Keratinocyte (primary cell): Measurements from ENCODE around the gene EVL. TPM values are rescaled to one million over a fixed set of nuclear protein-coding genes. Genes with fewer than 3 reads are reported as not detected.

Source experiments
- DNase-seq: peaks from one replicate; pipeline ENCODE4 v3.0.0-alpha.2; 2011; ENCODE audit warnings: low read depth, missing footprints, low spot score
- FAIRE-seq: peaks from 2 replicates; lab custom pipeline; 2011; peaks lifted over from hg19 to GRCh38; lab: Jason Lieb, UNC
- H2AFZ ChIP-seq: 2 replicates; pipeline ENCODE4 v1.6.0; 2012; ENCODE audit warnings: low read length, control low read depth, inconsistent platforms; ENCODE audit not compliant: control insufficient read depth
- H3K27ac ChIP-seq: 2 replicates; pipeline ENCODE4 v1.5.1; 2011; ENCODE audit warnings: low read length; ENCODE audit not compliant: control insufficient read depth, insufficient read depth
- H3K27me3 ChIP-seq: 3 replicates; pipeline ENCODE4 v1.6.0; 2011; ENCODE audit warnings: low read length; ENCODE audit not compliant: control insufficient read depth, insufficient read depth; ENCODE audit errors: extremely low read depth
- H3K36me3 ChIP-seq, 2 experiments: 2 replicates in 1 of 2; 3 replicates in 1 of 2; pipeline ENCODE4 v1.5.1; 2011; ENCODE audit warnings: low read length in 2 of 2, mild to moderate bottlenecking in 1 of 2; ENCODE audit not compliant: control insufficient read depth in 2 of 2, insufficient read depth in 2 of 2; ENCODE audit errors: extremely low read depth in 1 of 2
- H3K4me1 ChIP-seq: 3 replicates; pipeline ENCODE4 v1.5.1; 2011; ENCODE audit warnings: low read length; ENCODE audit not compliant: control insufficient read depth, insufficient read depth; ENCODE audit errors: extremely low read depth
- H3K4me2 ChIP-seq: 3 replicates; pipeline ENCODE4 v1.6.0; 2011; ENCODE audit warnings: low read depth, low read length; ENCODE audit not compliant: control insufficient read depth, insufficient read depth; ENCODE audit errors: extremely low read depth
- H3K4me3 ChIP-seq, 3 experiments: fragments of 200-600 bp in 1 of 3; sonication (generic) in 1 of 3; 2 replicates in 2 of 3; 3 replicates in 1 of 3; pipeline ENCODE4 v1.5.1; 2011 to 2016; ENCODE audit warnings: low read length in 3 of 3, mild to moderate bottlenecking in 3 of 3, control low read depth in 2 of 3, inconsistent platforms in 1 of 3, low read depth in 1 of 3, mixed read lengths in 1 of 3, mixed run types in 1 of 3, moderate library complexity in 1 of 3; ENCODE audit not compliant: control insufficient read depth in 2 of 3, insufficient read depth in 2 of 3; ENCODE audit errors: extremely low read depth in 1 of 3
- H3K79me2 ChIP-seq: 2 replicates; pipeline ENCODE4 v1.6.0; 2012; ENCODE audit warnings: low read length; ENCODE audit not compliant: control insufficient read depth, insufficient read depth
- H3K9ac ChIP-seq: 3 replicates; pipeline ENCODE4 v1.6.0; 2011; ENCODE audit warnings: low read length; ENCODE audit not compliant: control insufficient read depth, insufficient read depth; ENCODE audit errors: extremely low read depth
- H3K9me1 ChIP-seq: 3 replicates; pipeline ENCODE4 v1.6.0; 2011; ENCODE audit warnings: low read length; ENCODE audit not compliant: control insufficient read depth, insufficient read depth; ENCODE audit errors: extremely low read depth
- H3K9me3 ChIP-seq: 2 replicates; pipeline ENCODE4 v1.5.1; 2012; ENCODE audit warnings: low read depth, low read length; ENCODE audit not compliant: control insufficient read depth
- H4K20me1 ChIP-seq: 3 replicates; pipeline ENCODE4 v1.6.0; 2011; ENCODE audit warnings: low read length; ENCODE audit not compliant: control insufficient read depth, insufficient read depth; ENCODE audit errors: extremely low read depth
- CTCF ChIP-seq, 3 experiments: IDR thresholded peaks in 1 of 3; conservative IDR thresholded peaks in 1 of 3; optimal IDR thresholded peaks in 1 of 3; 2 replicates in 2 of 3; 3 replicates in 1 of 3; pipeline versions ENCODE3 to v1.5.1; 2011; ENCODE audit warnings: low read length in 3 of 3, mild to moderate bottlenecking in 3 of 3, moderate library complexity in 2 of 3, control low read depth in 1 of 3, inconsistent platforms in 1 of 3; ENCODE audit not compliant: insufficient read depth in 2 of 3; ENCODE audit errors: extremely low read depth in 1 of 3
- EZH2 ChIP-seq: IDR thresholded peaks from one replicate; pipeline ENCODE4 v1.6.1; 2012; ENCODE audit warnings: inconsistent platforms, mild to moderate bottlenecking, low read length, moderate library complexity
- dilution Hi-C: fragments of 300-500 bp; cut with MboI; formaldehyde crosslinking; loops from one replicate; pipeline ENCODE4 v1.7.0; 2020; ENCODE audit warnings: low sequenced_read_pairs; ENCODE audit not compliant: extremely low pct_ligation_motif_present
- polyA plus RNA-seq, 5 experiments: library from polyadenylated mRNA; depleted of rRNA in 3 of 5; stranded (reverse) in 3 of 5; stranded (forward) in 1 of 5; unstranded in 1 of 5; fragments of >200 nt; gene quantifications; 1 replicate in 1 of 5; 2 replicates in 3 of 5; 3 replicates in 1 of 5; pipeline versions ENCODE4 v1.2.1 to v1.2.3, GENCODE V29; 2011 to 2012; ENCODE audit warnings: missing spikeins in 2 of 5, low read depth in 1 of 5, low replicate concordance in 1 of 5

The EVL gene
- polyA plus RNA-seq, 1 donor (not counting 4 experiments of a cell fraction or from before 2014, with no cell fraction given), result 12.0 TPM

GRCh38 chr14:100168506-100168905 lies 103.3 kb downstream of the EVL start:
- dilution Hi-C loops, result no loop called here
- TF ChIP-seq CTCF (optimal IDR thresholded peaks at IDR 0.05 in 1 of 3, IDR thresholded peaks at IDR 0.05 in 1 of 3, conservative IDR thresholded peaks at IDR 0.05 in 1 of 3; ENCODE audit: extremely low read depth in 1 of 3, insufficient read depth in 2 of 3, low read length in 3 of 3), result no peak
- no peaks in the 10 kb centered on the region for H3K9me3 ChIP-seq
- peaks cover 17% of the 10 kb centered on the region for H3K27me3 ChIP-seq
- no peaks in the 10 kb centered on the region for H4K20me1 ChIP-seq
- no peak overlapping the region for H3K27ac ChIP-seq
- H3K36me3 ChIP-seq, result no peaks in the 10 kb centered on the region
- FAIRE-seq (no peak), DNase-seq (no peak)
- H3K4me3 ChIP-seq, result no peak overlapping the region
- no peaks in the 10 kb centered on the region for H3K4me1 ChIP-seq
- no peaks in the 10 kb centered on the region for H3K79me2 ChIP-seq
- H3K4me2 ChIP-seq, result no peak overlapping the region
- no peak overlapping the region for H2AFZ ChIP-seq
- no peaks in the 10 kb centered on the region for H3K9me1 ChIP-seq
- H3K9ac ChIP-seq, result no peak overlapping the region

GRCh38 chr14:100170880-100171279 lies 105.7 kb downstream of the EVL start:
- peaks cover 21% of the 10 kb centered on the region for H3K27me3 ChIP-seq
- no peaks in the 10 kb centered on the region for H3K4me1 ChIP-seq
- H3K4me3 ChIP-seq, result no peak overlapping the region
- H3K79me2 ChIP-seq, result no peaks in the 10 kb centered on the region
- dilution Hi-C loops, result no loop called here
- no peak overlapping the region for H3K9ac ChIP-seq
- no peaks in the 10 kb centered on the region for H3K36me3 ChIP-seq
- DNase-seq (no peak), FAIRE-seq (no peak)
- TF ChIP-seq EZH2 (no peak), CTCF (optimal IDR thresholded peaks at IDR 0.05 in 1 of 3, IDR thresholded peaks at IDR 0.05 in 1 of 3, conservative IDR thresholded peaks at IDR 0.05 in 1 of 3; ENCODE audit: extremely low read depth in 1 of 3, insufficient read depth in 2 of 3, low read length in 3 of 3) (no peak)
- H3K9me1 ChIP-seq, result no peaks in the 10 kb centered on the region
- H3K4me2 ChIP-seq, result no peak overlapping the region
- no peak overlapping the region for H3K27ac ChIP-seq
- no peak overlapping the region for H2AFZ ChIP-seq
- H3K9me3 ChIP-seq, result no peaks in the 10 kb centered on the region
- H4K20me1 ChIP-seq, result no peaks in the 10 kb centered on the region
